ENCODE results near the gene RPLP1.

Gene RPLP1

DNA sequence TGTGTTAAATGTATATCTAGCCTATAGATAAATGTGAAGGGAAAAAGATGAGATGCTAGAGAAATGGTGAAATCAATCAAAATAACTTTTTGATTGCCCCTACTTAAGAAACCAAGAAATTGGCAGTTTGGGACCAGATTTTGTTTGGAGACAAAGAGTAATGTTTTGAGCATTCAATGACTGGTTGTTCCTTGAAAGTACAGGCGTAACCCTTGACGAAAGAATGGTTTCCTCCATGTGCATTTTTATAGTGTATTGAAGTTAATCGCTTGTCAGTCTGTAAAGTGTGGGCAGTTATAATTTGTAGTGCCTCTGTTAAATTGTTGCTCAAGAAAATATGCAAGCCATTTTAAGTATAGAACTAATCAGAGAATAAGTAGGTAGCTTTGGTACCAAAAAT is 37.2 kb upstream of the RPLP1 start:
- peak overlapping the region; percentile 85 for H3K4me3 ChIP-seq (ENCODE audit: low read depth, low read length)
- peak; percentile 12 for DNase-seq (ENCODE audit: low read depth)
- TF ChIP-seq, protein P1, sequence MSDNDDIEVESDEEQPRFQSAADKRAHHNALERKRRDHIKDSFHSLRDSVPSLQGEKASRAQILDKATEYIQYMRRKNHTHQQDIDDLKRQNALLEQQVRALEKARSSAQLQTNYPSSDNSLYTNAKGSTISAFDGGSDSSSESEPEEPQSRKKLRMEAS (IDR thresholded peaks at IDR 0.05; ENCODE audit: low read depth, low read length): 0 out of 2 replicates have a peak, but pooled peaks have one; percentile 13
- TF ChIP-seq MYC (IDR thresholded peaks at IDR 0.05; ENCODE audit: low read depth, low read length): no peak

DNA sequence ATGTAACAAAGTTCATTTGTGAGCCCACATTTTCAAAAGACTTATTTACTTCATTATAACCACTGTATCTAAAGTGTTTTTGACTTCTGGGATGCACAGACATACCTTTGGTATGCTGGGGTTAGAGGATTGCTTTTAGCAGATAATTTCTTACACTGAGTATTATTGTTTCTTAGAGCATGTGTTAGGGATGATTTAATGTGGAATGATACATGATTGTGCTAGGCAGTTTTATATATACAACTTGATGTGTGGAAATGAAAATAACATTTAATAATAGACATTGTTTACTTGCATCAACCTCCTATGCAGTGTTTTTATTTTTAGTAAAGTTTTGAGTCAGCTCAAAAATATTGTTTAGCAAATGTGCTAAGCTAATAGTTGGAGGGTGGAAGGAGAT is 35.0 kb upstream of the RPLP1 start:
- no peak overlapping the region for H3K4me3 ChIP-seq (ENCODE audit: low read depth, low read length)
- no peak for DNase-seq (ENCODE audit: low read depth)
- TF ChIP-seq, protein P1 (IDR thresholded peaks at IDR 0.05; ENCODE audit: low read depth, low read length): no peak
- TF ChIP-seq, protein P2, sequence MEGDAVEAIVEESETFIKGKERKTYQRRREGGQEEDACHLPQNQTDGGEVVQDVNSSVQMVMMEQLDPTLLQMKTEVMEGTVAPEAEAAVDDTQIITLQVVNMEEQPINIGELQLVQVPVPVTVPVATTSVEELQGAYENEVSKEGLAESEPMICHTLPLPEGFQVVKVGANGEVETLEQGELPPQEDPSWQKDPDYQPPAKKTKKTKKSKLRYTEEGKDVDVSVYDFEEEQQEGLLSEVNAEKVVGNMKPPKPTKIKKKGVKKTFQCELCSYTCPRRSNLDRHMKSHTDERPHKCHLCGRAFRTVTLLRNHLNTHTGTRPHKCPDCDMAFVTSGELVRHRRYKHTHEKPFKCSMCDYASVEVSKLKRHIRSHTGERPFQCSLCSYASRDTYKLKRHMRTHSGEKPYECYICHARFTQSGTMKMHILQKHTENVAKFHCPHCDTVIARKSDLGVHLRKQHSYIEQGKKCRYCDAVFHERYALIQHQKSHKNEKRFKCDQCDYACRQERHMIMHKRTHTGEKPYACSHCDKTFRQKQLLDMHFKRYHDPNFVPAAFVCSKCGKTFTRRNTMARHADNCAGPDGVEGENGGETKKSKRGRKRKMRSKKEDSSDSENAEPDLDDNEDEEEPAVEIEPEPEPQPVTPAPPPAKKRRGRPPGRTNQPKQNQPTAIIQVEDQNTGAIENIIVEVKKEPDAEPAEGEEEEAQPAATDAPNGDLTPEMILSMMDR (IDR thresholded peaks at IDR 0.05; ENCODE audit: low read depth, low read length): no peak
- TF ChIP-seq POLR2A (IDR thresholded peaks at IDR 0.05; ENCODE audit: extremely low read depth, insufficient read length) (no peak), MYC (IDR thresholded peaks at IDR 0.05; ENCODE audit: low read depth, low read length) (no peak)

DNA sequence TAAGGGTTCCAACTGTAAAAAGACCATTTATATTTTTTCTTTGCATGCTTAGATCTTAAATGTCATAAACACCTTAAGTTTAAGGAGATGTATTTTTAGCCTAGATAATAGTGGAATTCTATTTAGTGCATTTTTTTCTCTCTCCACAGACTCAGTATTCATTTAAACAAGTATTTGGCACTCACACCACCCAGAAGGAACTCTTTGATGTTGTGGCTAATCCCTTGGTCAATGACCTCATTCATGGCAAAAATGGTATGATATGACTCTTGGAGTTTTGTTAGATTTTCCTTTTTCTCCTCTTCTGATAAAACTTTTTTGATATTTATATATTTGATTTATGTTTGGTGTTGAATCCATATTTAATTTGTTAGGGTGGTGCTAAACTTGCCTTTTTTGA is 31.1 kb upstream of the RPLP1 start:
- no peak overlapping the region for H3K4me3 ChIP-seq (ENCODE audit: low read depth, low read length)
- DNase-seq (ENCODE audit: low read depth): no peak
- TF ChIP-seq, protein P2 (IDR thresholded peaks at IDR 0.05; ENCODE audit: low read depth, low read length): no peak
- no peak for TF ChIP-seq POLR2A (IDR thresholded peaks at IDR 0.05; ENCODE audit: extremely low read depth, insufficient read length)
- no peak for TF ChIP-seq MYC (IDR thresholded peaks at IDR 0.05; ENCODE audit: low read depth, low read length)
- TF ChIP-seq, protein P1 (IDR thresholded peaks at IDR 0.05; ENCODE audit: low read depth, low read length): no peak

DNA sequence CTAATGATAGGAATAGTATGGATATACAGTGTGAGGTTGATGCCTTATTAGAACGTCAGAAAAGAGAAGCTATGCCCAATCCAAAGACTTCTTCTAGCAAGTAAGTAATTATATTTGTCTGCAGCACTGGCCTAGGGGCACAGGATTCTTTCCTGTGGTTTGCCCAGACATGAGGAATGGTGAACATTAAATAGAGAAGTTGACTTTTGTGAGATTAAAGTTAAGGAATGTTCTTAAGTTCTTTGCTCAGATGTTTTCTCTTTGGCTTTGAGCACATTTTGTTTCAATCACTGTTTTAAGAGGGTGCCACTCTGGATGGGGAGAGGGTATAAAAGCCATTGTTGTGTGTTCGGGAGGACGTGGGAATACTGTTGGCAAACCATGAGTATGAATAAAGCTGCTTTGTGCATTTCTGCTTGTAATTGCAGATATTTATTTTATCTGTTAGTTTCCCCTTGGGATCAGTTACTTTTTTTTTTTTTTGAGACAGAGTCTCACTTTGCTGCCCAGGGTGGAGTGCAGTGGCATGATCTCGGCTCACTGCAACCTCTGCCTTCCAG is 30.2 kb upstream of the RPLP1 start:
- TF ChIP-seq MYC (IDR thresholded peaks at IDR 0.05; ENCODE audit: low read depth, low read length): no peak
- TF ChIP-seq, protein P2 (IDR thresholded peaks at IDR 0.05; ENCODE audit: low read depth, low read length): no peak
- TF ChIP-seq POLR2A (IDR thresholded peaks at IDR 0.05; ENCODE audit: extremely low read depth, insufficient read length): no peak
- TF ChIP-seq, protein P1 (IDR thresholded peaks at IDR 0.05; ENCODE audit: low read depth, low read length): no peak
- DNase-seq (ENCODE audit: low read depth): no peak
- no peak overlapping the region for H3K4me3 ChIP-seq (ENCODE audit: low read depth, low read length)

DNA sequence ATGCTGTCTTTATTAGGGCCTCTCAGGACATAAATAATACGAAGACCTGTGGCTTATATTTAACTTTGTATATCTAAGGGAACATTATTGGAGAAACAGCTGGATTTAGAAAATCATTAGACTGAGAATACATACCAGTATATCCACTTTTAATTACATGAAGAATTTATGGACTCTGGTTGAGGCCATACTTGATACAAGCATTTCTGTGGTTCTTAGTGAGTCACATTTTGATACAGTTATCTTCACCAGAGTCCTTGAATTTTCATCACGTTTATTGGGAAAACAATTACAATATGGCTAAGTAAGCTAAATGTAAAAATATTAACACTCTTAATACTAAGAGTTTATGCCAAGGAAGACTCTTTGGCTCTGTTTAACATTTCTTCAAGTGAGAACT is 28.6 kb upstream of the RPLP1 start:
- H3K4me3 ChIP-seq (ENCODE audit: low read depth, low read length): no peak overlapping the region

More for the DNA sequence above, 28.6 kb upstream of the RPLP1 start:
- DNase-seq (ENCODE audit: low read depth): no peak
- TF ChIP-seq, protein P1 (IDR thresholded peaks at IDR 0.05; ENCODE audit: low read depth, low read length): no peak
- TF ChIP-seq POLR2A (IDR thresholded peaks at IDR 0.05; ENCODE audit: extremely low read depth, insufficient read length) (no peak), MYC (IDR thresholded peaks at IDR 0.05; ENCODE audit: low read depth, low read length) (no peak)
- TF ChIP-seq, protein P2 (IDR thresholded peaks at IDR 0.05; ENCODE audit: low read depth, low read length): no peak

Measured in NB4 (cell line).